ENCODE results near the gene CHD8.
A peak's percentile ranks its signal among the peaks of the same experiment; 100 is the strongest.
"Not testable (repeated sequence)": the region's sequence is repeated elsewhere in the genome, so short reads cannot be mapped to it uniquely, and the experiment has no call there.

Gene CHD8

GRCh38 chr14:21455912-21456667 lies at the start of gene CHD8:
Gene CHD8 (minus strand): TSS chr14:21456123. CDS start chr14:21431643, 24,480 bp downstream.
- DNase-seq (ENCODE audit: low read depth, low spot score), result peak; percentile 99

GRCh38 chr14:21505012-21505553 lies 49.2 kb upstream of the CHD8 start:
- no peak for DNase-seq (ENCODE audit: low read depth, low spot score)

GRCh38 chr14:21503376-21503775 lies 47.5 kb upstream of the CHD8 start:
- DNase-seq (ENCODE audit: low read depth, low spot score), result no peak

GRCh38 chr14:21501568-21501967 lies 45.6 kb upstream of the CHD8 start:
- DNase-seq (ENCODE audit: low read depth, low spot score), result no peak

GRCh38 chr14:21498540-21499526 lies 42.9 kb upstream of the CHD8 start:
- DNase-seq (ENCODE audit: low read depth, low spot score), result peak; percentile 10

GRCh38 chr14:21496453-21496852 lies 40.5 kb upstream of the CHD8 start:
- no peak for DNase-seq (ENCODE audit: low read depth, low spot score)

GRCh38 chr14:21494902-21495762 lies 39.2 kb upstream of the CHD8 start:
- no peak for DNase-seq (ENCODE audit: low read depth, low spot score)

- DNase-seq (ENCODE audit: low read depth, low spot score), result no peak
Observed at GRCh38 chr14:21486640-21487087, 30.7 kb upstream of the CHD8 start.

GRCh38 chr14:21476925-21477681 lies 21.2 kb upstream of the CHD8 start, which contains the start of the genes RAB2B and TOX4:
Gene RAB2B (minus strand): TSS chr14:21476959. CDS start chr14:21476872, 87 bp downstream.
Gene TOX4 (plus strand): TSS chr14:21477195. CDS start chr14:21477279, 84 bp downstream.
- DNase-seq (ENCODE audit: low read depth, low spot score), result peak; percentile 98

- DNase-seq (ENCODE audit: low read depth, low spot score), result no peak
Observed at GRCh38 chr14:21476523-21476924, 20.6 kb upstream of the CHD8 start.

- DNase-seq (ENCODE audit: low read depth, low spot score), result no peak
Observed at GRCh38 chr14:21475767-21476522, 20.0 kb upstream of the CHD8 start.

GRCh38 chr14:21467616-21468015 lies 11.7 kb upstream of the CHD8 start:
- DNase-seq (ENCODE audit: low read depth, low spot score), result no peak

- no peak for DNase-seq (ENCODE audit: low read depth, low spot score)
Observed at GRCh38 chr14:21455592-21455911, 371 bp downstream of the CHD8 start.

GRCh38 chr14:21454843-21455544 lies 929 bp downstream of the CHD8 start:
- DNase-seq (ENCODE audit: low read depth, low spot score), result no peak

GRCh38 chr14:21449899-21450216 lies 6.1 kb downstream of the CHD8 start:
- no peak for DNase-seq (ENCODE audit: low read depth, low spot score)

GRCh38 chr14:21442657-21443056 lies 13.3 kb downstream of the CHD8 start:
- not testable (repeated sequence) for DNase-seq (ENCODE audit: low read depth, low spot score)

- DNase-seq (ENCODE audit: low read depth, low spot score), result no peak
Observed at GRCh38 chr14:21440859-21441258, 15.1 kb downstream of the CHD8 start.

- peak; percentile 98 for DNase-seq (ENCODE audit: low read depth, low spot score)
Observed at GRCh38 chr14:21437063-21437901, 18.6 kb downstream of the CHD8 start.
